Measurements from ENCODE around the gene RGS9.
A peak's percentile ranks its signal among the peaks of the same experiment; 100 is the strongest.
"Not testable (repeated sequence)": the region's sequence is repeated elsewhere in the genome, so short reads cannot be mapped to it uniquely, and the experiment has no call there.

Gene RGS9

GRCh38 chr17:65183736-65184135 is 46.6 kb downstream of the RGS9 start:
- no peak for DNase-seq (ENCODE audit: low spot score)

GRCh38 chr17:65184235-65184959 is 47.2 kb downstream of the RGS9 start:
- no peak for DNase-seq (ENCODE audit: low spot score)

GRCh38 chr17:65185062-65185461 is 47.9 kb downstream of the RGS9 start:
- no peak for DNase-seq (ENCODE audit: low spot score)

GRCh38 chr17:65185668-65186382 is 48.7 kb downstream of the RGS9 start:
- no peak for DNase-seq (ENCODE audit: low spot score)

- no peak for DNase-seq (ENCODE audit: low spot score)
Observed at GRCh38 chr17:65190467-65191097, 53.4 kb downstream of the RGS9 start.

- DNase-seq (ENCODE audit: low spot score) = no peak
Observed at GRCh38 chr17:65191811-65192740, 54.9 kb downstream of the RGS9 start.

GRCh38 chr17:65193305-65193704 is 56.1 kb downstream of the RGS9 start:
- DNase-seq (ENCODE audit: low spot score) = no peak

- no peak for DNase-seq (ENCODE audit: low spot score)
Observed at GRCh38 chr17:65193716-65194293, 56.6 kb downstream of the RGS9 start.

GRCh38 chr17:65194670-65195334 is 57.6 kb downstream of the RGS9 start:
- no peak for DNase-seq (ENCODE audit: low spot score)

GRCh38 chr17:65195716-65196115 is 58.5 kb downstream of the RGS9 start:
- DNase-seq (ENCODE audit: low spot score) = no peak

GRCh38 chr17:65196617-65197016 is 59.4 kb downstream of the RGS9 start:
- DNase-seq (ENCODE audit: low spot score) = no peak

- DNase-seq (ENCODE audit: low spot score) = no peak
Observed at GRCh38 chr17:65197201-65197600, 60.0 kb downstream of the RGS9 start.

GRCh38 chr17:65198653-65199382 is 61.6 kb downstream of the RGS9 start:
- DNase-seq (ENCODE audit: low spot score) = peak; percentile 72

GRCh38 chr17:65201331-65201730 is 64.2 kb downstream of the RGS9 start:
- no peak for DNase-seq (ENCODE audit: low spot score)

- DNase-seq (ENCODE audit: low spot score) = no peak
Observed at GRCh38 chr17:65202844-65203571, 65.8 kb downstream of the RGS9 start.

- DNase-seq (ENCODE audit: low spot score) = no peak
Observed at GRCh38 chr17:65204001-65204400, 66.8 kb downstream of the RGS9 start.

GRCh38 chr17:65205655-65206054 is 68.5 kb downstream of the RGS9 start:
- no peak for DNase-seq (ENCODE audit: low spot score)

- not testable (repeated sequence) for DNase-seq (ENCODE audit: low spot score)
Observed at GRCh38 chr17:65207448-65207847, 70.3 kb downstream of the RGS9 start.

GRCh38 chr17:65208717-65209116 is 71.5 kb downstream of the RGS9 start:
- no peak for DNase-seq (ENCODE audit: low spot score)

GRCh38 chr17:65218261-65218660 is 81.1 kb downstream of the RGS9 start:
- DNase-seq (ENCODE audit: low spot score) = no peak

All from SW480 (cell line).